ENCODE data around the gene PPP6R2. TPM values are rescaled to one million over a fixed set of nuclear protein-coding genes. Genes with fewer than 3 reads are reported as not detected.
A peak's percentile ranks its signal among the peaks of the same experiment; 100 is the strongest.

PPP6R2 gene, protein sequence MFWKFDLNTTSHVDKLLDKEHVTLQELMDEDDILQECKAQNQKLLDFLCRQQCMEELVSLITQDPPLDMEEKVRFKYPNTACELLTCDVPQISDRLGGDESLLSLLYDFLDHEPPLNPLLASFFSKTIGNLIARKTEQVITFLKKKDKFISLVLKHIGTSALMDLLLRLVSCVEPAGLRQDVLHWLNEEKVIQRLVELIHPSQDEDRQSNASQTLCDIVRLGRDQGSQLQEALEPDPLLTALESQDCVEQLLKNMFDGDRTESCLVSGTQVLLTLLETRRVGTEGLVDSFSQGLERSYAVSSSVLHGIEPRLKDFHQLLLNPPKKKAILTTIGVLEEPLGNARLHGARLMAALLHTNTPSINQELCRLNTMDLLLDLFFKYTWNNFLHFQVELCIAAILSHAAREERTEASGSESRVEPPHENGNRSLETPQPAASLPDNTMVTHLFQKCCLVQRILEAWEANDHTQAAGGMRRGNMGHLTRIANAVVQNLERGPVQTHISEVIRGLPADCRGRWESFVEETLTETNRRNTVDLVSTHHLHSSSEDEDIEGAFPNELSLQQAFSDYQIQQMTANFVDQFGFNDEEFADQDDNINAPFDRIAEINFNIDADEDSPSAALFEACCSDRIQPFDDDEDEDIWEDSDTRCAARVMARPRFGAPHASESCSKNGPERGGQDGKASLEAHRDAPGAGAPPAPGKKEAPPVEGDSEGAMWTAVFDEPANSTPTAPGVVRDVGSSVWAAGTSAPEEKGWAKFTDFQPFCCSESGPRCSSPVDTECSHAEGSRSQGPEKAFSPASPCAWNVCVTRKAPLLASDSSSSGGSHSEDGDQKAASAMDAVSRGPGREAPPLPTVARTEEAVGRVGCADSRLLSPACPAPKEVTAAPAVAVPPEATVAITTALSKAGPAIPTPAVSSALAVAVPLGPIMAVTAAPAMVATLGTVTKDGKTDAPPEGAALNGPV
- 97.0 and 226 TPM in 2 replicates for total RNA-seq (2011; cell fraction: chromatin; rRNA removed; ENCODE audit: low replicate concordance)
- total RNA-seq (2011; cell fraction: nucleolus; rRNA removed): 102 and 113 TPM in 2 replicates
- 69.3 and 79.1 TPM in 2 replicates for total RNA-seq (2011; cell fraction: nucleoplasm; rRNA removed)
- total RNA-seq (2014; rRNA removed) (33.6 and 45.2 TPM in 2 replicates), total RNA-seq (2014; rRNA removed; fragmentation: Illumina TruSeq; extraction: Trizol) (7.7 and 9.2 TPM in 2 replicates), total RNA-seq (2015; rRNA removed; fragmentation: Illumina TruSeq; extraction: Trizol) (21.4 and 22.1 TPM in 2 replicates), total RNA-seq (2021) (35.8 and 39.8 TPM in 2 replicates), polyA plus RNA-seq (2011; rRNA removed) (24.1 and 33.0 TPM in 2 replicates), polyA plus RNA-seq (2014; fragmentation: Illumina TruSeq; extraction: Trizol) (17.9 and 28.4 TPM in 2 replicates), polyA plus RNA-seq (2014; fragmentation: Nextera tagmentation; extraction: Ambion mirVana) (under 1 TPM; 0.32 to 0.74 TPM), polyA plus RNA-seq (2014; rRNA removed) (37.5 and 39.3 TPM in 2 replicates), polyA minus RNA-seq (2011; rRNA and poly(A)+ RNA removed) (17.5 and 21.0 TPM in 2 replicates), Bru-seq, nascent RNA (percentile 62 among the genes with signal in this experiment), BruChase-seq, experiment 1, labeled RNA remaining after a 2-hour chase (percentile 64 among the genes with signal in this experiment), BruChase-seq, experiment 2, labeled RNA remaining after a 6-hour chase (percentile 70 among the genes with signal in this experiment)
- 30.1 and 36.3 TPM in 2 replicates for polyA plus RNA-seq (2011; cell fraction: cytosol; rRNA removed)
- polyA plus RNA-seq (2011; cell fraction: nucleus; rRNA removed): 112 and 152 TPM in 2 replicates
- polyA plus RNA-seq (2012): 27.4 and 43.9 TPM in 2 replicates
- polyA minus RNA-seq (2011; cell fraction: cytosol; rRNA and poly(A)+ RNA removed): 15.7 and 22.8 TPM in 2 replicates
- 27.3 and 36.0 TPM in 2 replicates for polyA minus RNA-seq (2011; cell fraction: nucleus; rRNA and poly(A)+ RNA removed)
- long read RNA-seq, experiment 1, full-length matches to known transcripts: 36 of 176 reads
- long read RNA-seq, experiment 1, partial matches to known transcripts: 94 of 176 reads
- long read RNA-seq, experiment 1, other reads (novel, unspliced or antisense): 46 of 176 reads
- long read RNA-seq, experiment 2, full-length matches to known transcripts: 13 of 31 reads
- long read RNA-seq, experiment 2, partial matches to known transcripts: 11 of 31 reads
- long read RNA-seq, experiment 2, other reads (novel, unspliced or antisense): 7 of 31 reads
- long read RNA-seq, experiment 3, full-length matches to known transcripts: 8 of 18 reads
- long read RNA-seq, experiment 3, partial matches to known transcripts: 5 of 18 reads
- long read RNA-seq, experiment 3, other reads (novel, unspliced or antisense): 5 of 18 reads

DNA sequence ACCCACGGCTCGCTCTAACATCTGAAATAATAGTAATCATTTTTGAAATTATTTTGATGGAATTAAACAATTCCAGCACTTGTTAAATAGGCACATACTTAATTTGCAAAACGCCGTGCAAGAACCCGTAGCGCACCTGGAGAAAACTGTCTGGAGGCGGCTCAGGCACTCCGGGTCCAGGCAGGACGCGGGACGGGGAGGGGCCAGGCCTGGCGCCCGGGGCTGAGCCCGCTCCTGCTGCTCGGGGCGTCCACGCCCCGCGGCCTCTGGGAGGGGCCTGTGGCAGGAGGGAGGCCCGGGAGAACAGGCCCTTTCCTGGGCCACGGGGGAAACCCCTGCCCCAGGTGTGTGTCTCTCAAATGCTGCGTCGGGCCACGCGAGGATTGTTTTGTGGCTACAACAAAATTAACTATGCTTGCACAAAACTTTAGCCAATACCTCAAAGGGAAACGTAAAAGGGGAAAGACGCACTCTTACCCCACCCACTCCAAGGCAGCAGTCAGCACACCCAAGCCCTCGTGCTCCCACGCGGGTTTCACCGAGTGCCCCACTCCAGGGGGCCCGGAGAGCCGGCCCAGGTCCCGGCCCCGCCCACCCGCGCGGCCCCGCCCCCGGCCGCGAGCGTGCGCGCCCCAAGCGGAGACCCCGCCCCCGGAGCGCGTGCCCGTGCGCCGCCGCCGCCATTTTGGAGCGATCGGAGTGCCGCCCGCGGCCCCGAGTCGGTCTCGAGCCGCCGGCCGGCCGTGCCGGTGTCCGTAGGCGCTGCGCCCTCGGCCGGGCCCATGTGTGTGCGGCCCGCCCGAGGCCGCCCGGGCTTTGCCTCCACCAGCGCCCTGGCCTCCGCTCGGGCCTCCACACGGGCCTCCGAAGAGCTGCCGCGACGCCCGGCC is at the start of gene PPP6R2:
TSS of gene PPP6R2 (plus strand) at position 677 of the 890 bp plus-strand sequence. CDS start 50,582 bp downstream, outside the sequence.
- POLR2A ChIA-PET: interaction anchor here (0.6 to 1.0 kb wide), 4 partner anchors 14 to 231 kb away, joined by 3 to 4 read pairs (median 3); no protein-coding TSS in a partner anchor
- ATAC-seq: peak; percentile 89
- peaks cover 4% of the 10 kb centered on the region for H3K9me1 ChIP-seq (ENCODE audit: control insufficient read depth, insufficient read depth, low read length)
- H3K9ac ChIP-seq (ENCODE audit: insufficient read depth in 1 of 2, low read depth in 2 of 2, low read length in 2 of 2): peak within 1 kb of the TSS; percentile 80 to 96
- H4K20me1 ChIP-seq (replicated peaks; ENCODE audit: control insufficient read depth, insufficient read depth, low read length): peaks cover 6% of the 10 kb centered on the region; the same call in 1 of the 2 replicates
- peak; percentile 81 to 87 (median 84) for DNase-seq (ENCODE audit: extremely low read depth in 1 of 4, low spot score in 3 of 4)
- H3K27me3 ChIP-seq (ENCODE audit: control insufficient read depth in 2 of 2, insufficient read depth in 2 of 2, low read length in 2 of 2): no peaks in the 10 kb centered on the region
- H3K36me3 ChIP-seq (ENCODE audit: control insufficient read depth, insufficient read depth, low read length): peaks cover 17% of the 10 kb centered on the region; the same call in 2 of the 3 replicates
- H3K27ac ChIP-seq (ENCODE audit: extremely low read depth, low read depth, low read length): peak within 1 kb of the TSS; percentile 86
- H2AFZ ChIP-seq (ENCODE audit: low read depth, low read length): peak within 1 kb of the TSS; percentile 86
- peaks cover 47% of the 10 kb centered on the region for H3K79me2 ChIP-seq (ENCODE audit: control insufficient read depth, insufficient read depth, low read length)
- no peaks in the 10 kb centered on the region for H3K9me3 ChIP-seq (replicated peaks; ENCODE audit: control insufficient read depth, insufficient read depth, low read depth, low read length)
- CTCF ChIA-PET (ENCODE audit: low intra/inter-chr PET ratio): interaction anchor here (0.6 to 2.1 kb wide), 9 partner anchors 16 to 193 kb away, joined by 3 to 8 read pairs (median 4); partner anchors contain the start of gene DENND6B
- TSS peak; percentile 87 for BruUV-seq (replicated peaks)
- WGBS (ENCODE audit: insufficient coverage, low coverage, missing lambda C conversion rate): 2% methylated on average over 22 of the region's 87 CpGs
- in situ Hi-C loops (cut with MboI) (loop anchor here (5.0 kb wide), 1 partner anchor 101 kb away; no protein-coding TSS in a partner anchor), intact Hi-C loops (cut with micrococcal nuclease) (loop anchor here (1.0 to 10.0 kb wide), 3 partner anchors 68 to 198 kb away; no protein-coding TSS in a partner anchor)
- no peak for FAIRE-seq
- peak within 1 kb of the TSS; percentile 85 for H3K4me2 ChIP-seq (ENCODE audit: insufficient read depth, low read length)
- peak within 1 kb of the TSS; percentile 77 for H3K4me3 ChIP-seq
- peaks cover 3 to 61% of the 10 kb centered on the region in 2 experiments; a peak in 4 of 5 replicates for H3K4me1 ChIP-seq (replicated peaks in 1 of 2; ENCODE audit: control insufficient read depth in 2 of 2, insufficient read depth in 2 of 2, low read length in 2 of 2)
- no peak; the same call in 1 of the 2 replicates for TF ChIP-seq TEAD4 (IDR thresholded peaks at IDR 0.05; ENCODE audit: low read length)
- no peak for TF ChIP-seq TEAD4 (CRISPR knock-in tag; IDR thresholded peaks at IDR 0.05; ENCODE audit: borderline replicate concordance)
- TF ChIP-seq CBX8 (IDR thresholded peaks at IDR 0.05; ENCODE audit: borderline replicate concordance, extremely low read depth, low read depth, low read length, poor library complexity, severe bottlenecking): no peak
- TF ChIP-seq KAT8 (IDR thresholded peaks at IDR 0.05; ENCODE audit: low read depth): no peak
- no peak for TF ChIP-seq CREM (IDR thresholded peaks at IDR 0.05; ENCODE audit: low read depth)
